Measurements from ENCODE around the gene FAM47C.
"Not testable (repeated sequence)": the region's sequence is repeated elsewhere in the genome, so short reads cannot be mapped to it uniquely, and the experiment has no call there.

FAM47C gene

GRCh38 chrX:37000140-37000539 lies 8.0 kb upstream of the FAM47C start:
- Histone ChIP-seq H3K27me3 (replicated peaks; ENCODE audit: insufficient read depth, low read length) (no peaks in the 10 kb centered on the region), H3K79me2 (ENCODE audit: low read length) (no peaks in the 10 kb centered on the region), H3K36me3 (replicated peaks; ENCODE audit: insufficient read depth, low read length) (no peaks in the 10 kb centered on the region), H2AFZ (ENCODE audit: low read length) (no peak overlapping the region), H3K27ac (ENCODE audit: low read length) (no peak overlapping the region), H3F3A (ENCODE audit: insufficient read depth, low read length) (no peaks in the 10 kb centered on the region), H3K9me2 (replicated peaks; ENCODE audit: insufficient read depth, low read length) (no peaks in the 10 kb centered on the region), H3K4me1 (ENCODE audit: low read length) (no peaks in the 10 kb centered on the region), H4K20me1 (ENCODE audit: insufficient read depth, low read length) (no peaks in the 10 kb centered on the region), H3K4me3 (ENCODE audit: low read length) (no peak overlapping the region), H3K9me3 (replicated peaks; ENCODE audit: insufficient read depth, low read length) (no peaks in the 10 kb centered on the region), H3K4me2 (ENCODE audit: low read depth, low read length) (no peak overlapping the region), H3K9ac (ENCODE audit: low read length) (no peak overlapping the region)
- TF ChIP-seq EZH2phosphoT487 (IDR thresholded peaks at IDR 0.05; ENCODE audit: low read length) (no peak), EZH2 (optimal IDR thresholded peaks at IDR 0.05; ENCODE audit: low read depth, low read length) (no peak), CTCF (IDR thresholded peaks at IDR 0.05; ENCODE audit: low read length) (no peak)
- no peak for DNase-seq

- H3K27me3 ChIP-seq (replicated peaks; ENCODE audit: insufficient read depth, low read length) = no peaks in the 10 kb centered on the region
- H3F3A ChIP-seq (ENCODE audit: insufficient read depth, low read length) = no peaks in the 10 kb centered on the region
- H3K4me1 ChIP-seq (ENCODE audit: low read length) = no peaks in the 10 kb centered on the region
- no peak overlapping the region for H2AFZ ChIP-seq (ENCODE audit: low read length)
- no peaks in the 10 kb centered on the region for H3K79me2 ChIP-seq (ENCODE audit: low read length)
- no peak for TF ChIP-seq EZH2phosphoT487 (IDR thresholded peaks at IDR 0.05; ENCODE audit: low read length)
- TF ChIP-seq CTCF (IDR thresholded peaks at IDR 0.05; ENCODE audit: low read length) = no peak
- TF ChIP-seq EZH2 (optimal IDR thresholded peaks at IDR 0.05; ENCODE audit: low read depth, low read length) = no peak
- no peaks in the 10 kb centered on the region for H3K9me3 ChIP-seq (replicated peaks; ENCODE audit: insufficient read depth, low read length)
- H3K9me2 ChIP-seq (replicated peaks; ENCODE audit: insufficient read depth, low read length) = no peaks in the 10 kb centered on the region
- no peak overlapping the region for H3K9ac ChIP-seq (ENCODE audit: low read length)
- H3K36me3 ChIP-seq (replicated peaks; ENCODE audit: insufficient read depth, low read length) = no peaks in the 10 kb centered on the region
- no peak overlapping the region for H3K27ac ChIP-seq (ENCODE audit: low read length)
- no peak for DNase-seq
- H4K20me1 ChIP-seq (ENCODE audit: insufficient read depth, low read length) = no peaks in the 10 kb centered on the region
- no peak overlapping the region for H3K4me3 ChIP-seq (ENCODE audit: low read length)
- no peak overlapping the region for H3K4me2 ChIP-seq (ENCODE audit: low read depth, low read length)
Measured at GRCh38 chrX:37010496-37010895, 2.3 kb downstream of the FAM47C start.

- H2AFZ ChIP-seq (ENCODE audit: low read length); H4K20me1 ChIP-seq (ENCODE audit: insufficient read depth, low read length); H3K36me3 ChIP-seq (replicated peaks; ENCODE audit: insufficient read depth, low read length); H3K4me2 ChIP-seq (ENCODE audit: low read depth, low read length); H3F3A ChIP-seq (ENCODE audit: insufficient read depth, low read length); H3K9me3 ChIP-seq (replicated peaks; ENCODE audit: insufficient read depth, low read length); DNase-seq; H3K9me2 ChIP-seq (replicated peaks; ENCODE audit: insufficient read depth, low read length); H3K79me2 ChIP-seq (ENCODE audit: low read length); H3K27ac ChIP-seq (ENCODE audit: low read length); H3K4me1 ChIP-seq (ENCODE audit: low read length); H3K27me3 ChIP-seq (replicated peaks; ENCODE audit: insufficient read depth, low read length); H3K4me3 ChIP-seq (ENCODE audit: low read length); H3K9ac ChIP-seq (ENCODE audit: low read length): not testable (repeated sequence)
Measured at GRCh38 chrX:37034260-37034659, 26.1 kb downstream of the FAM47C start.

- H3K4me1 ChIP-seq (ENCODE audit: low read length); H3K4me3 ChIP-seq (ENCODE audit: low read length); H2AFZ ChIP-seq (ENCODE audit: low read length); H3K9me2 ChIP-seq (replicated peaks; ENCODE audit: insufficient read depth, low read length); DNase-seq; H3F3A ChIP-seq (ENCODE audit: insufficient read depth, low read length); H3K79me2 ChIP-seq (ENCODE audit: low read length); H3K4me2 ChIP-seq (ENCODE audit: low read depth, low read length); H3K27ac ChIP-seq (ENCODE audit: low read length); H3K27me3 ChIP-seq (replicated peaks; ENCODE audit: insufficient read depth, low read length); H3K9ac ChIP-seq (ENCODE audit: low read length); H3K9me3 ChIP-seq (replicated peaks; ENCODE audit: insufficient read depth, low read length); H3K36me3 ChIP-seq (replicated peaks; ENCODE audit: insufficient read depth, low read length); H4K20me1 ChIP-seq (ENCODE audit: insufficient read depth, low read length): not testable (repeated sequence)
Measured at GRCh38 chrX:37036674-37037220, 28.6 kb downstream of the FAM47C start.

GRCh38 chrX:37038814-37039213 lies 30.6 kb downstream of the FAM47C start:
- H3K36me3 ChIP-seq (replicated peaks; ENCODE audit: insufficient read depth, low read length); H3K9me3 ChIP-seq (replicated peaks; ENCODE audit: insufficient read depth, low read length); H3K4me3 ChIP-seq (ENCODE audit: low read length); H3K27me3 ChIP-seq (replicated peaks; ENCODE audit: insufficient read depth, low read length); H3K79me2 ChIP-seq (ENCODE audit: low read length); H3K9ac ChIP-seq (ENCODE audit: low read length); H3K9me2 ChIP-seq (replicated peaks; ENCODE audit: insufficient read depth, low read length); H3F3A ChIP-seq (ENCODE audit: insufficient read depth, low read length); H4K20me1 ChIP-seq (ENCODE audit: insufficient read depth, low read length); H3K27ac ChIP-seq (ENCODE audit: low read length); H3K4me1 ChIP-seq (ENCODE audit: low read length); H3K4me2 ChIP-seq (ENCODE audit: low read depth, low read length); DNase-seq; H2AFZ ChIP-seq (ENCODE audit: low read length): not testable (repeated sequence)

- H3K27me3 ChIP-seq (replicated peaks; ENCODE audit: insufficient read depth, low read length); H3K9me2 ChIP-seq (replicated peaks; ENCODE audit: insufficient read depth, low read length); H3K4me1 ChIP-seq (ENCODE audit: low read length); H2AFZ ChIP-seq (ENCODE audit: low read length); H3F3A ChIP-seq (ENCODE audit: insufficient read depth, low read length); H3K27ac ChIP-seq (ENCODE audit: low read length); H3K9ac ChIP-seq (ENCODE audit: low read length); H3K36me3 ChIP-seq (replicated peaks; ENCODE audit: insufficient read depth, low read length); H3K4me3 ChIP-seq (ENCODE audit: low read length); H3K4me2 ChIP-seq (ENCODE audit: low read depth, low read length); H3K9me3 ChIP-seq (replicated peaks; ENCODE audit: insufficient read depth, low read length); DNase-seq; H3K79me2 ChIP-seq (ENCODE audit: low read length); H4K20me1 ChIP-seq (ENCODE audit: insufficient read depth, low read length): not testable (repeated sequence)
Measured at GRCh38 chrX:37042956-37043885, 35.1 kb downstream of the FAM47C start.

Measured in MM.1S (cell line).